Body of pancreas (tissue), 4 donors: Measurements from ENCODE around the gene ERO1B. TPM values are rescaled to one million over a fixed set of nuclear protein-coding genes. Genes with fewer than 3 reads are reported as not detected.
A peak's percentile ranks its signal among the peaks of the same experiment; 100 is the strongest.

Experiments used
- ATAC-seq: fragments of 150-250 bp; one replicate; pipeline ENCODE4 v1.9.1; 2016
- DNase-seq, 4 donors: peaks; one replicate each; pipeline ENCODE4 v3.0.0-alpha.2; 2019
- H3K27ac ChIP-seq, 4 donors: fragments of 200-600 bp; sonication (generic); 1 replicate in 3 of 4; 2 replicates in 1 of 4; pipeline versions ENCODE4 v1.5.1 to v1.6.1; 2016 to 2019; ENCODE audit warnings: mild to moderate bottlenecking in 1 of 4, mixed read lengths in 1 of 4, moderate library complexity in 1 of 4
- H3K27me3 ChIP-seq, 2 donors: fragments of 200-600 bp; sonication (generic); one replicate each; pipeline ENCODE4 v1.6.0; 2016; ENCODE audit warnings: mild to moderate bottlenecking in 1 of 2
- H3K36me3 ChIP-seq, 2 donors: fragments of 200-600 bp; sonication (generic); replicated peaks in 1 of 2; 2 replicates each; pipeline ENCODE4 v1.5.1; 2016; ENCODE audit warnings: low read depth in 2 of 2; ENCODE audit not compliant: insufficient read depth in 1 of 2
- H3K4me1 ChIP-seq: fragments of 200-600 bp; sonication (generic); one replicate; pipeline ENCODE4 v1.6.0; 2016
- H3K4me3 ChIP-seq, 2 donors: fragments of 200-600 bp; sonication (generic); 1 replicate in 1 of 2; 2 replicates in 1 of 2; pipeline ENCODE4 v1.5.1; 2016 to 2019
- H3K9me3 ChIP-seq, 3 donors: fragments of 200-600 bp; sonication (generic); 1 replicate in 2 of 3; 2 replicates in 1 of 3; pipeline ENCODE4 v1.5.1; 2016
- POLR2A ChIP-seq, 3 donors: fragments of 450-650 bp; IDR thresholded peaks; one replicate each; pipeline ENCODE4 v1.6.1; 2016; ENCODE audit warnings: antibody characterized with exemption in 3 of 3, mild to moderate bottlenecking in 2 of 3
- WGBS, 2 donors: methylation state at CpG; one replicate each; pipeline ENCODE4 v1.1.5; 2017; 5-methylcytosine and 5-hydroxymethylcytosine counted together
- intact Hi-C: fragments of 100-400 bp; cut with DNase I; formaldehyde crosslinking; loops from one replicate; pipeline ENCODE4 v1.15.1; 2023
- total RNA-seq, 2 donors: library from RNA; depleted of rRNA; stranded (reverse); fragments of >200 nt; gene quantifications; one replicate each; pipeline ENCODE4 v1.1.0, GENCODE V29; 2016
- TF ChIP-seq, protein P1 (sequence below), 7 experiments: fragments of 450-650 bp in 4 of 7; fragments of 200-600 bp in 3 of 7; sonication (generic) in 3 of 7; IDR thresholded peaks; one replicate each; pipeline ENCODE4 v1.5.1; 2016 to 2019; ENCODE audit warnings: antibody characterized with exemption in 7 of 7

The ERO1B gene
- total RNA-seq, 2 donors from 2014 or later: 136 to 489 TPM

DNA sequence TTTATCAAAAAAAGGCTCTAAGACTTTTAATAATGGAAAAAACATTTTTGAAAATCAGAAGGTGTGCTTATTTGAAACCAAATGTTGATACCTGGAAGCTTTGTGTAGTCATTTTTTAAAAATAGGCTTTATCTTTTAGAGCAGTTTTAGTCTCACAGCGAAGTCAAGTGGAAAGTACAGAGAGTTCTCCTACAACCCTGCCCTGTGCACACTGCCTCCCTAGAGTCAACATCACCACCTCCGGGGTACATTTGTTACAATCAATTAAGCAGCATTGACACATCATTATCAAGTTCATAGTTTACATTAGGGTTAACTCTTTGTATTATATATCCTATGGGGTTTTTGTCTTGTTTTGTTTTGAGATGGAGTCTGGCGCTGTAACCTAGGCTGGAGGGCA is 10.7 kb upstream of the ERO1B start:
- DNase-seq (peak in 3 of 4 donors; percentile 60 to 75 (median 67)), ATAC-seq (peak; percentile 71)
- no peaks in the 10 kb centered on the region for H3K9me3 ChIP-seq
- TF ChIP-seq, protein P1, sequence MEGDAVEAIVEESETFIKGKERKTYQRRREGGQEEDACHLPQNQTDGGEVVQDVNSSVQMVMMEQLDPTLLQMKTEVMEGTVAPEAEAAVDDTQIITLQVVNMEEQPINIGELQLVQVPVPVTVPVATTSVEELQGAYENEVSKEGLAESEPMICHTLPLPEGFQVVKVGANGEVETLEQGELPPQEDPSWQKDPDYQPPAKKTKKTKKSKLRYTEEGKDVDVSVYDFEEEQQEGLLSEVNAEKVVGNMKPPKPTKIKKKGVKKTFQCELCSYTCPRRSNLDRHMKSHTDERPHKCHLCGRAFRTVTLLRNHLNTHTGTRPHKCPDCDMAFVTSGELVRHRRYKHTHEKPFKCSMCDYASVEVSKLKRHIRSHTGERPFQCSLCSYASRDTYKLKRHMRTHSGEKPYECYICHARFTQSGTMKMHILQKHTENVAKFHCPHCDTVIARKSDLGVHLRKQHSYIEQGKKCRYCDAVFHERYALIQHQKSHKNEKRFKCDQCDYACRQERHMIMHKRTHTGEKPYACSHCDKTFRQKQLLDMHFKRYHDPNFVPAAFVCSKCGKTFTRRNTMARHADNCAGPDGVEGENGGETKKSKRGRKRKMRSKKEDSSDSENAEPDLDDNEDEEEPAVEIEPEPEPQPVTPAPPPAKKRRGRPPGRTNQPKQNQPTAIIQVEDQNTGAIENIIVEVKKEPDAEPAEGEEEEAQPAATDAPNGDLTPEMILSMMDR (IDR thresholded peaks at IDR 0.05): no peak
- TF ChIP-seq POLR2A (IDR thresholded peaks at IDR 0.05): no peak
- no peak overlapping the region for H3K4me3 ChIP-seq
- peaks cover 60% of the 10 kb centered on the region for H3K4me1 ChIP-seq
- intact Hi-C loops: no loop called here
- no peaks in the 10 kb centered on the region for H3K36me3 ChIP-seq
- no peaks in the 10 kb centered on the region for H3K27me3 ChIP-seq
- WGBS, 2 donors: 48 to 51% methylated on average over 3 of the region's 3 CpGs
- H3K27ac ChIP-seq: peak overlapping the region; percentile 28 to 64 (median 56)

- intact Hi-C loops: no loop called here
- DNase-seq (no peak), ATAC-seq (peak; percentile 79)
- no peaks in the 10 kb centered on the region for H3K9me3 ChIP-seq
- 39 to 45% methylated on average over 1 of the region's 1 CpG for WGBS, 2 donors
- H3K4me1 ChIP-seq: peaks cover 74% of the 10 kb centered on the region
- H3K4me3 ChIP-seq: no peak overlapping the region
- H3K27ac ChIP-seq: peak overlapping the region; percentile 27 to 83 (median 68)
- H3K27me3 ChIP-seq: no peaks in the 10 kb centered on the region
- TF ChIP-seq, protein P1 (IDR thresholded peaks at IDR 0.05): no peak
- TF ChIP-seq POLR2A (IDR thresholded peaks at IDR 0.05): no peak
- no peaks in the 10 kb centered on the region for H3K36me3 ChIP-seq
Measured at GRCh38 chr1:236289492-236290131, 7.9 kb upstream of the ERO1B start.

- 40 to 49% methylated on average over 5 of the region's 5 CpGs for WGBS, 2 donors
- TF ChIP-seq, protein P1 (IDR thresholded peaks at IDR 0.05): no peak
- no peak for TF ChIP-seq POLR2A (IDR thresholded peaks at IDR 0.05)
- Histone ChIP-seq H3K36me3 (no peaks in the 10 kb centered on the region), H3K27ac (peak overlapping the region; percentile 27 to 83 (median 68)), H3K27me3 (no peaks in the 10 kb centered on the region), H3K4me3 (no peak overlapping the region), H3K9me3 (no peaks in the 10 kb centered on the region), H3K4me1 (peaks cover 77% of the 10 kb centered on the region)
- no peak for DNase-seq
- intact Hi-C loops: no loop called here
- ATAC-seq: no peak
Measured at GRCh38 chr1:236288620-236288976, 6.8 kb upstream of the ERO1B start.

- peak in 2 of 3 donors; percentile 59 to 81 for TF ChIP-seq POLR2A (IDR thresholded peaks at IDR 0.05)
- TF ChIP-seq, protein P1 (IDR thresholded peaks at IDR 0.05): no peak
- Histone ChIP-seq H3K36me3 (no peaks in the 10 kb centered on the region), H3K9me3 (no peaks in the 10 kb centered on the region), H3K27ac (peak overlapping the region; percentile 27 to 83 (median 68)), H3K4me3 (no peak overlapping the region), H3K4me1 (peaks cover 77% of the 10 kb centered on the region), H3K27me3 (no peaks in the 10 kb centered on the region)
- ATAC-seq (no peak), DNase-seq (peak; percentile 39 to 74 (median 68))
- 68 to 74% methylated on average over 22 of the region's 22 CpGs for WGBS, 2 donors
- intact Hi-C loops: no loop called here
Measured at GRCh38 chr1:236287757-236288619, 6.2 kb upstream of the ERO1B start.
